Dermis lymphatic vessel endothelial cell (primary cell): Measurements from ENCODE around the gene YWHAH. TPM values are rescaled to one million over a fixed set of nuclear protein-coding genes. Genes with fewer than 3 reads are reported as not detected.

Experiments used
- total RNA-seq: library from RNA; depleted of rRNA; stranded (reverse); fragments of >200 nt; gene quantifications from 2 replicates; pipeline ENCODE4 v1.2.1, GENCODE V29; 2014

The YWHAH gene
- total RNA-seq: 92.7 and 112 TPM in 2 replicates

GRCh38 chr22:31943978-31944699, at the start of gene YWHAH:
YWHAH (plus strand) TSS chr22:31944535; CDS start chr22:31944734, 199 bp downstream.

Other genes with a start within 250 kb of the YWHAH start
- 19.9 and 20.6 TPM in 2 replicates for gene PRR14L, start 194.4 kb upstream of the YWHAH start, total RNA-seq
- gene DEPDC5, start 190.5 kb upstream of the YWHAH start, total RNA-seq: 7.5 and 8.9 TPM in 2 replicates
- 0.09 and 0.33 TPM in 2 replicates for gene SLC5A1, start 98.7 kb downstream of the YWHAH start, total RNA-seq
- not detected in 2 replicates for gene C22orf42, start 214.8 kb downstream of the YWHAH start, total RNA-seq